Activated B cell treated with CpG ODN at 0.5 μM for 24 hours (primary cell): ENCODE results near the gene SGSH. TPM values are rescaled to one million over a fixed set of nuclear protein-coding genes. Genes with fewer than 3 reads are reported as not detected.

ENCODE experiments used
- ATAC-seq: fragments of 200-7000 bp; cut with Tn5 transposase; one replicate; pipeline ENCODE4 v1.10.0; 2021; ENCODE audit warnings: low read depth, mild to moderate bottlenecking, moderate library complexity
- CTCF ChIA-PET: fragments of 350-600 bp; sonication (Branson Sonifier 250); formaldehyde crosslinking; loops from one replicate; lab custom pipeline; 2021; ENCODE audit warnings: antibody characterized with exemption; lab: Charles Lee
- POLR2A ChIA-PET: fragments of 350-600 bp; sonication (Branson Sonifier 250); formaldehyde crosslinking; loops from one replicate; lab custom pipeline; 2021; ENCODE audit warnings: antibody characterized with exemption; lab: Charles Lee
- DNase-seq: peaks from one replicate; pipeline ENCODE4 v3.0.0; 2022
- H3K27ac Mint-ChIP-seq: one replicate; pipeline ENCODE4 v1.8.0; 2020; ENCODE audit warnings: mixed read lengths
- H3K27me3 Mint-ChIP-seq: one replicate; pipeline ENCODE4 v1.8.0; 2021; ENCODE audit warnings: mixed read lengths
- H3K36me3 Mint-ChIP-seq: one replicate; pipeline ENCODE4 v1.8.0; 2021; ENCODE audit warnings: low read depth, mixed read lengths
- H3K4me1 Mint-ChIP-seq: one replicate; pipeline ENCODE4 v1.8.0; 2021; ENCODE audit warnings: mixed read lengths
- H3K4me3 Mint-ChIP-seq: one replicate; pipeline ENCODE4 v1.8.0; 2020; ENCODE audit warnings: mild to moderate bottlenecking, mixed read lengths
- H3K9me3 Mint-ChIP-seq: one replicate; pipeline ENCODE4 v1.8.0; 2020; ENCODE audit warnings: mixed read lengths
- intact Hi-C: fragments of 100-400 bp; cut with micrococcal nuclease; formaldehyde crosslinking; loops from one replicate; pipeline ENCODE4 v1.15.1; 2024
- total RNA-seq: library from RNA; stranded (reverse); gene quantifications from 2 replicates; pipeline ENCODE4 v1.2.3, GENCODE V29; 2022
- TF ChIP-seq, protein P1 (sequence below): fragments of 200-600 bp; IDR thresholded peaks from one replicate; pipeline ENCODE4 v1.8.0; 2022; ENCODE audit warnings: antibody characterized with exemption, mild to moderate bottlenecking

SGSH gene
- total RNA-seq, 1 donor from 2014 or later = 41.3 TPM

DNA sequence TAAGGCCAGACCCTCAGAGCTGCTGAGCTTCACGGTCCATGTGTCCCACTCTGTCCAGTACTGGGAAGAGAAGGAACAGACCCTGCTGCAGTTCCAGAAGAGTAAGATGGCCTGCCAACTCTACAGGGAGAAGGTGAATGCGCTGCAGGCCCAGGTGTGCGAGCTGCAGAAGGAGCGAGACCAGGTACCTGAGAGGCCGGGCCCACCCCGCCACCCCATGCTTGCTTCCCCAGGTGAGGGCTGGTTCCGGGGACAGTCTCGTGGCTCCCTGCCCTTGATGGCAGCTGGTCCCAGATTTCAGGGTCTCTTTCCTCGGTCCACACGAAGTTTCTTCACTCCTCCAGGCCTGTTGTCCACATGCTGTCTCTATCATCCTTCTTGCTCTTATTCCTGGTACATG lies 29.4 kb downstream of the SGSH start:
- POLR2A ChIA-PET = no interaction called here
- CTCF ChIA-PET = no interaction called here

DNA sequence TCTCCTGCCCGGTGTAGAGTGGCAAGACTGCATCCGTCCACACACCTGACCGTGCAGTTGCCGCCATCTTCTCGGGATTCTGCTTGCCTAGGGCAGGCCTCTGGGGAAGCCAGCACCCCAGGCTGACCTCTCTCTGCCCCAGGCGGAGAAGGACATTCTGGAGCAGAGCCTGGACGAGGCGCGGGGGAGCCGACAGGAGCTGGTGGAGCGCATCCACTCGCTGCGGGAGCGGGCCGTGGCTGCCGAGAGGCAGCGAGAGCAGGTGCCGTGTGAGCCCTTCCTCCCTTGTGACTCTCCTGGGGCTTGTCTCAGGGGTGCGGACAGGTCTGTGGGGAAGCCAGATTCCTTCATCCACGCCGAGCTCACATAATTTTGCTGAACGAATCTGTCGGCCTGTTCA lies 30.5 kb downstream of the SGSH start:
- POLR2A ChIA-PET = no interaction called here
- intact Hi-C loops = loop anchor here (10.0 kb wide), 1 partner anchor 105 kb away; no protein-coding TSS in a partner anchor

More for the DNA sequence above, 29.4 kb downstream of the SGSH start:
- Mint-ChIP-seq H3K4me1 (no peaks in the 10 kb centered on the region), H3K27ac (no peak overlapping the region), H3K4me3 (no peak overlapping the region), H3K9me3 (no peaks in the 10 kb centered on the region), H3K27me3 (peaks cover 7% of the 10 kb centered on the region), H3K36me3 (no peaks in the 10 kb centered on the region)
- DNase-seq (no peak), ATAC-seq (no peak)
- TF ChIP-seq, protein P1, sequence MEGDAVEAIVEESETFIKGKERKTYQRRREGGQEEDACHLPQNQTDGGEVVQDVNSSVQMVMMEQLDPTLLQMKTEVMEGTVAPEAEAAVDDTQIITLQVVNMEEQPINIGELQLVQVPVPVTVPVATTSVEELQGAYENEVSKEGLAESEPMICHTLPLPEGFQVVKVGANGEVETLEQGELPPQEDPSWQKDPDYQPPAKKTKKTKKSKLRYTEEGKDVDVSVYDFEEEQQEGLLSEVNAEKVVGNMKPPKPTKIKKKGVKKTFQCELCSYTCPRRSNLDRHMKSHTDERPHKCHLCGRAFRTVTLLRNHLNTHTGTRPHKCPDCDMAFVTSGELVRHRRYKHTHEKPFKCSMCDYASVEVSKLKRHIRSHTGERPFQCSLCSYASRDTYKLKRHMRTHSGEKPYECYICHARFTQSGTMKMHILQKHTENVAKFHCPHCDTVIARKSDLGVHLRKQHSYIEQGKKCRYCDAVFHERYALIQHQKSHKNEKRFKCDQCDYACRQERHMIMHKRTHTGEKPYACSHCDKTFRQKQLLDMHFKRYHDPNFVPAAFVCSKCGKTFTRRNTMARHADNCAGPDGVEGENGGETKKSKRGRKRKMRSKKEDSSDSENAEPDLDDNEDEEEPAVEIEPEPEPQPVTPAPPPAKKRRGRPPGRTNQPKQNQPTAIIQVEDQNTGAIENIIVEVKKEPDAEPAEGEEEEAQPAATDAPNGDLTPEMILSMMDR = no peak
- intact Hi-C loops = loop anchor here (10.0 kb wide), 1 partner anchor 104 kb away; no protein-coding TSS in a partner anchor

DNA sequence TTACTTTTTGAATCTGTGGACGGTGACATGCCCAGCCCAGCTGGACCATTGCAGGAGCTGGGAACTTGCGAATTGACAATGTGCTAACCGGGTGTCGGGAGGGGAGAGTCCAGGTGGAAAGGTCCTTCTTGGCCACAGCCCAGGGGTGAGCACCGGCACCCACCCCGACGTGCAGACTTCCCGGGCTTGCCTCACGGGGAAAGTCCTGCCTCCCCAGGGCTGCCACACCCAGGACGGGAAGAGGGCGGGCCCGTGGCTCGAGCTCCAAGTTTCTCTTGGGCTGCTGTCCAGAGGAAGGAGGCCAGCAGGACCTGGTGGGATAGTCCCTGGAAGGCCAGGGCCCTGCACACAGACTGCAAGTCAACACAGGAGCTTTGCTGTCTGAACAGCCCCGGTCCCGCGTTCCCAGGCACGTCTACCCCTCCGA lies 32.6 kb downstream of the SGSH start:
- Mint-ChIP-seq H3K27me3 (peaks cover 2% of the 10 kb centered on the region), H3K9me3 (no peaks in the 10 kb centered on the region), H3K27ac (no peak overlapping the region), H3K4me1 (no peaks in the 10 kb centered on the region), H3K36me3 (no peaks in the 10 kb centered on the region), H3K4me3 (no peak overlapping the region)
- intact Hi-C loops = no loop called here
- ChIA-PET CTCF (interaction anchor here (1.1 to 1.2 kb wide), 2 partner anchors 66 to 159 kb away, joined by 3 read pairs; no protein-coding TSS in a partner anchor), POLR2A (interaction anchor here (0.6 kb wide), 1 partner anchor 33 kb away, joined by 3 read pairs; no protein-coding TSS in a partner anchor)
- TF ChIP-seq, protein P1 = no peak
- no peak for ATAC-seq
- no peak for DNase-seq

More for the DNA sequence above, 30.5 kb downstream of the SGSH start:
- no peak overlapping the region for H3K27ac Mint-ChIP-seq
- TF ChIP-seq, protein P1 = no peak
- no peaks in the 10 kb centered on the region for H3K36me3 Mint-ChIP-seq
- no peak for ATAC-seq
- no peaks in the 10 kb centered on the region for H3K9me3 Mint-ChIP-seq
- DNase-seq = no peak
- no peak overlapping the region for H3K4me3 Mint-ChIP-seq
- H3K27me3 Mint-ChIP-seq = peaks cover 7% of the 10 kb centered on the region
- H3K4me1 Mint-ChIP-seq = no peaks in the 10 kb centered on the region
- CTCF ChIA-PET = no interaction called here

DNA sequence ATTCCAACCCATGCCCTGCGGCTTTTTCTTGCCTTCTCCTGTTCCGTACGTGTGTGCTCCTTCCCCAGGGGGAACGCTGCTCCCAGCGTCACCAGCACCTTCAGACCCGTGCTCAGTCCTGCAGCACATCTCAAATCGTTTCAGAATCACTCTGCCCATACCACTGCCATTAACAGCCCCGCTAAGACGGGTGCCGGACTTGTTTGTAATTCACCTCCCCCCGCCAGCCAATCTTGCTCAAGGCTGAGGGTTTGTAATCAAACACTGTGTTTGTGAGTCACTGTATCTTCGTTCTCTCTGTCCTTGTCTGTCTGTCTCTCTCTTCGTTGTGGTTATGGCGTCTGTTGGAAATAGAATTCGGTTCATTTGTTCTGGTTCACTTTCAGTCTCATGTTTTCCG lies 33.0 kb downstream of the SGSH start:
- ChIA-PET POLR2A (interaction anchor here (0.6 kb wide), 1 partner anchor 33 kb away, joined by 3 read pairs; no protein-coding TSS in a partner anchor), CTCF (interaction anchor here (1.1 to 1.2 kb wide), 2 partner anchors 66 to 159 kb away, joined by 3 read pairs; no protein-coding TSS in a partner anchor)
- no peaks in the 10 kb centered on the region for H3K4me1 Mint-ChIP-seq
- ATAC-seq (no peak), DNase-seq (no peak)
- TF ChIP-seq, protein P1 = no peak
- peaks cover 2% of the 10 kb centered on the region for H3K27me3 Mint-ChIP-seq
- H3K4me3 Mint-ChIP-seq = no peak overlapping the region
- no peaks in the 10 kb centered on the region for H3K9me3 Mint-ChIP-seq
- no peaks in the 10 kb centered on the region for H3K36me3 Mint-ChIP-seq
- intact Hi-C loops = no loop called here
- no peak overlapping the region for H3K27ac Mint-ChIP-seq

DNA sequence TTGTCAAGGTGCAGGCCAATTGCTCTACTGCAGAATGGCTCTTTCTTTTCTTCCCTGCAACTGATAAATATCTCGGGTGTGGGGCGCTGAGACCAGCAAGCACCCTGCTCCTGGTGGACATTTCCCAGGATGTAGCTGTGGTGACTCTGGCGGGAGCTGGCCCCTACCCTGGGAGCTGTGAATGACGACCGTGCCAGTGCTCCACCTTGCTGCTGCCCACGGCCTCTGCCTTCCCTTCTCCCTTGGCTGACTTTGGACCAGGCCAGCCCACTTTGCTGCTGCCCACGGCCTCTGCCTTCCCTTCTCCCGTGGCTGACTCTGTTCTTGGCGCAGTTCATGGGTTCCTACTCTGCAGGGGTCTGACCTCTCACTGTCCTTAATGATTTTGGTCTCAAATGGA lies 34.2 kb downstream of the SGSH start:
- no peak overlapping the region for H3K4me3 Mint-ChIP-seq

More for the DNA sequence above, 34.2 kb downstream of the SGSH start:
- no peaks in the 10 kb centered on the region for H3K9me3 Mint-ChIP-seq
- H3K4me1 Mint-ChIP-seq = no peaks in the 10 kb centered on the region
- DNase-seq = no peak
- H3K27ac Mint-ChIP-seq = no peak overlapping the region
- H3K36me3 Mint-ChIP-seq = no peaks in the 10 kb centered on the region
- CTCF ChIA-PET = no interaction called here
- POLR2A ChIA-PET = no interaction called here
- intact Hi-C loops = no loop called here
- TF ChIP-seq, protein P1 = no peak
- H3K27me3 Mint-ChIP-seq = peaks cover 2% of the 10 kb centered on the region
- no peak for ATAC-seq
